ENCODE measurements around the gene AIG1.

The AIG1 gene

GRCh38 chr6:143109196-143109595 is 48.5 kb downstream of the AIG1 start:
- Mint-ChIP-seq H3K27ac (no peak overlapping the region), H3K9me3 (no peaks in the 10 kb centered on the region), H3K27me3 (ENCODE audit: low read depth, poor library complexity) (no peaks in the 10 kb centered on the region), H3K4me1 (peaks cover 16% of the 10 kb centered on the region), H3K4me3 (no peak overlapping the region), H3K36me3 (ENCODE audit: low read depth) (peaks cover 8% of the 10 kb centered on the region)
- no peak for TF ChIP-seq CTCF (IDR thresholded peaks at IDR 0.05)
- no peak for DNase-seq

GRCh38 chr6:143110572-143110971 is 49.9 kb downstream of the AIG1 start:
- H3K4me1 Mint-ChIP-seq = peaks cover 16% of the 10 kb centered on the region
- no peak for DNase-seq
- H3K4me3 Mint-ChIP-seq = no peak overlapping the region
- no peak overlapping the region for H3K27ac Mint-ChIP-seq
- H3K9me3 Mint-ChIP-seq = no peaks in the 10 kb centered on the region
- H3K36me3 Mint-ChIP-seq (ENCODE audit: low read depth) = peaks cover 6% of the 10 kb centered on the region
- no peaks in the 10 kb centered on the region for H3K27me3 Mint-ChIP-seq (ENCODE audit: low read depth, poor library complexity)
- TF ChIP-seq CTCF (IDR thresholded peaks at IDR 0.05) = no peak

GRCh38 chr6:143110996-143111395 is 50.3 kb downstream of the AIG1 start:
- no peak overlapping the region for H3K27ac Mint-ChIP-seq
- peaks cover 16% of the 10 kb centered on the region for H3K4me1 Mint-ChIP-seq
- no peak for DNase-seq
- H3K9me3 Mint-ChIP-seq = peaks cover 2% of the 10 kb centered on the region
- H3K4me3 Mint-ChIP-seq = no peak overlapping the region
- TF ChIP-seq CTCF (IDR thresholded peaks at IDR 0.05) = no peak
- H3K36me3 Mint-ChIP-seq (ENCODE audit: low read depth) = peaks cover 5% of the 10 kb centered on the region
- no peaks in the 10 kb centered on the region for H3K27me3 Mint-ChIP-seq (ENCODE audit: low read depth, poor library complexity)

GRCh38 chr6:143111443-143111842 is 50.8 kb downstream of the AIG1 start:
- no peak overlapping the region for H3K27ac Mint-ChIP-seq
- peaks cover 7% of the 10 kb centered on the region for H3K36me3 Mint-ChIP-seq (ENCODE audit: low read depth)
- peaks cover 7% of the 10 kb centered on the region for H3K9me3 Mint-ChIP-seq
- no peak overlapping the region for H3K4me3 Mint-ChIP-seq
- no peak for DNase-seq
- peaks cover 16% of the 10 kb centered on the region for H3K4me1 Mint-ChIP-seq
- no peaks in the 10 kb centered on the region for H3K27me3 Mint-ChIP-seq (ENCODE audit: low read depth, poor library complexity)
- no peak for TF ChIP-seq CTCF (IDR thresholded peaks at IDR 0.05)

- Mint-ChIP-seq H3K27ac (peak overlapping the region; percentile 2), H3K27me3 (ENCODE audit: low read depth, poor library complexity) (no peaks in the 10 kb centered on the region), H3K4me3 (no peak overlapping the region), H3K36me3 (ENCODE audit: low read depth) (peaks cover 14% of the 10 kb centered on the region), H3K4me1 (peaks cover 16% of the 10 kb centered on the region), H3K9me3 (peaks cover 11% of the 10 kb centered on the region)
- DNase-seq = no peak
- no peak for TF ChIP-seq CTCF (IDR thresholded peaks at IDR 0.05)
These were observed 51.5 kb downstream of the AIG1 start for GRCh38 chr6:143112084-143112768.

GRCh38 chr6:143112837-143113236 is 52.1 kb downstream of the AIG1 start:
- no peak for TF ChIP-seq CTCF (IDR thresholded peaks at IDR 0.05)
- no peak overlapping the region for H3K27ac Mint-ChIP-seq
- H3K9me3 Mint-ChIP-seq = peaks cover 12% of the 10 kb centered on the region
- H3K27me3 Mint-ChIP-seq (ENCODE audit: low read depth, poor library complexity) = no peaks in the 10 kb centered on the region
- no peak for DNase-seq
- no peak overlapping the region for H3K4me3 Mint-ChIP-seq
- H3K36me3 Mint-ChIP-seq (ENCODE audit: low read depth) = peaks cover 17% of the 10 kb centered on the region
- H3K4me1 Mint-ChIP-seq = peaks cover 11% of the 10 kb centered on the region

Measured in nephron progenitor cell (in vitro differentiated cells).